CD1c-positive myeloid dendritic cell (primary cell): ENCODE measurements around the gene NYAP2.

ENCODE experiments used
- DNase-seq: peaks from one replicate; pipeline ENCODE4 v3.0.0-alpha.2; 2016; ENCODE audit errors: extremely low spot score

Gene NYAP2

GRCh38 chr2:225486236-225486635, 86.7 kb downstream of the NYAP2 start:
- DNase-seq, result no peak

DNA sequence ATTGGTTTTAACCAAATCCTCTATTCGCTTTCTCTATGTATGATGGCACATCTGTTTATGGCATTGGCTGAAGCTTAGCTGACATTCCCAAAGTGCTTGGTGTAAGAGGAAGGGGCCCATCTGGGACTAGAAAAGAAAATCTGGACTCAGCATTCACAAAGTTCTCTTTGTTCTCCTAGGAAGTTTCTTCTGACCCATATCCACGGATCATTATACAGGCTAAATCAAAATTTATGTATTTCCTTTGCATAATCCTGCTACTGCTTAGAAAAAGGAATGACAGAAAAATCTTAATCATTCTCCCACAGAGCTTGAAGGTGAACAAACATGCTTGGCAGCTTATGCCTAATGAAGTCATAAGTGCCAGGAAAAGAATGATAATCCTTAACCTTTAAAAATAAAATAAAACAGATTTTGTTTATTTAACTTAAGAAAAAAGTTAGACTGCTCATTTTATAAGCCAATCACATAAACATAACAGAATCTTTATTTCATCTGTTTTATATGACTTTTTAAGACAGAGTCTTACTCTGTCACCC, 88.4 kb downstream of the NYAP2 start:
- no peak for DNase-seq

GRCh38 chr2:225488743-225489142, 89.2 kb downstream of the NYAP2 start:
- DNase-seq, result no peak

DNA sequence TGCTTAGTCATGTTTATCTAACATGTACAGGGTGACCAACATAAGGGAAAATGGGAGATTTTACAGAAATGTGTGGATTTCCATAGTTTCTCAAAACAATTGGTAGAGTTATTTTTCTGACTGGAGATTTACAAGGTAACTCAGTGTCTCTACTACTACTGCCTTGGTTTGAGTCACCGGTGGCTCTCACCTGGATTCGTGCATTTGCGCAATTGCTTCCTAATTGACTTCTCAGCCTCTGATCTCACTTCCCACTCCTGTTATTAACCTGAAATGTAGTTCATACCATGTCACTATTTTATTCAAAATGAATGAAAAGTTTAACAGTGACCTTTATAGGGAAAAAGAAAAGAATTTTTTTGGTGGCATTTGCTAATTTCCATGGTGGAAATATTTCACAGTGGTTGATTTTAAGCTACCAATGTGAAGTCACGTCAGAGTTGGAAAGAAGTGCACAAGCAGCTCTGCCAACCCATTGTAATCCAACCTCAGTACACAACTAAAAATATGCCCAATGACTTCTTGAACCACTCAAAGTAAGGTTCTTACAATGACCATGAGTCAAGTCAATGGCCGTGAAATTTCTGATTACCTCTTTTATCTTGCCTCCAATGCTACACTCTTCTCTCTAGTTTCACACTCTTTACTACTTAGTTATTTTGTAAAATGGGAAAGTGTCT, 94.0 kb downstream of the NYAP2 start:
- no peak for DNase-seq

GRCh38 chr2:225494100-225494459, 94.6 kb downstream of the NYAP2 start:
- DNase-seq, result no peak

DNA sequence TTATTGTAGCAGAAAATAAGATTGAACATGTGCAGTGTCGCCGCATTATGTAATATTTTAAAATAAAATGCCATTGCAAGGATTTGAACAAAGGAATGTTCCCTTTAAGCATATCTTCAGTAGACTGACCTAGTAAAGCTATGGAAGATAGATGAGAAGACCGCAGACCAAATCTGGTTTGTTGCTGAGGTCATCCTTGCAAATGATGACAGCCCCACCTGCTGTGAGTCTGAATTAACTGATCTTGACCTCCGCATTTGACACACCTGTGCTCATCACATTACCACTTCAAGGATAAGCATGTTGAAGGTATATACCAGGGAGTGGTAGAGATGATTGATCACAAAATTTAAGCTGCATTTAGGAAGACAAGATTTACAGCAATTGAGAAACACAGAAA, 96.2 kb downstream of the NYAP2 start:
- DNase-seq, result no peak

GRCh38 chr2:225496568-225496967, 97.1 kb downstream of the NYAP2 start:
- DNase-seq, result no peak

GRCh38 chr2:225497166-225497565, 97.7 kb downstream of the NYAP2 start:
- DNase-seq, result no peak

DNA sequence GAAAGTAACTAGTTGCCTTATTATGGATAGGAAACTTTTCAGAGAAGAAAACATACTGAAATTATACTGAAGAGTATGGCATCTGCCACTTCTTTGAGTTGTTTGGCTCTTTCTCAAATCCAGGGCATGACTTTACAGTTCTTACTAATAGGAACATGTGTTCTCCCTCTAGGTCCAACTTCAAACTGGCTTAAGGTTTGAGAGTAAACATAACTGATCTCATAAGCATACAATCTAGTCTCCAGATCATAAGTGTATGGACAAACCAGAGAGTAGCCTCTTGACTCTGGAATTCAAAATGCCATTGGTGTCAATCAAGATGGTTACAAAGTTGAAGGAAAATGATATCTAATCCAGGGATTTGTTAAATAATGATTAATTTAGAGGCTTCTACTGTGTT, 101.5 kb downstream of the NYAP2 start:
- DNase-seq, result no peak

DNA sequence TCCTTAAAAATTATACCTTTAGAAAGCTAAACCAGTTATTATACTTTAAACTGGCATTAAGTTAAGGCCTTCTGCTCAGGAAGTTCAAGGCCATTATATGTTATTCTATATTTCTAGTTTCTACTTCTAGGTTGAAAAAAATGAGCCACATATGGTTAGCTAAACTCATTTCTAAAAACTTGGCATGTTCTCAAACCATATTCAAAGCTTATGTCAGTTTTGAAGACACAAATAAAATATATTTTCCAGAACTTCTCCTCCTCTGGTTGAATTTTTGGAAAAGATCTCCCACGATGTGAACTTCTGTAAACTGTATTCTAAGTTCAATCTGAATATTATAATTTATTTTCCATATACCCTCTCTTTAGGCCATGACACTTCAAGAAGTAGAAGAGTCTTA, 103.5 kb downstream of the NYAP2 start:
- no peak for DNase-seq

DNA sequence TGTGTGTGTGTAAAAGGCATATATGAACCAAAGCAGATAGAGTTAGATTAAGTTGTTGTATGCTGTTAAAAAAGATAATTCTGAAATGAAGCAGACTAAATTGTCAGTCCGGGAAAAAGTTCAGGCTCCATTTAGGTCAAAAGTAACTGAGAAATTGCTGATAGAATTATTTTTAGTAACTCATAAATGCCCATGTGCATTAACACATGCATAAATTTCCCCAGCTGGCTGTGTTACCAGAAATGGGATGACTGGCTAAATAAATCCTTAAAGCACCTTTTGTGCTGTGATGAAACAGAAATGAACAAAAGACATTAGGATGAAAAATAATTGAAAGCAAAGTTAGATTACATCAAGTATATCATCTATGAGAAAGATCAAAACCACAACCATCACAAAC, 111.3 kb downstream of the NYAP2 start:
- no peak for DNase-seq

DNA sequence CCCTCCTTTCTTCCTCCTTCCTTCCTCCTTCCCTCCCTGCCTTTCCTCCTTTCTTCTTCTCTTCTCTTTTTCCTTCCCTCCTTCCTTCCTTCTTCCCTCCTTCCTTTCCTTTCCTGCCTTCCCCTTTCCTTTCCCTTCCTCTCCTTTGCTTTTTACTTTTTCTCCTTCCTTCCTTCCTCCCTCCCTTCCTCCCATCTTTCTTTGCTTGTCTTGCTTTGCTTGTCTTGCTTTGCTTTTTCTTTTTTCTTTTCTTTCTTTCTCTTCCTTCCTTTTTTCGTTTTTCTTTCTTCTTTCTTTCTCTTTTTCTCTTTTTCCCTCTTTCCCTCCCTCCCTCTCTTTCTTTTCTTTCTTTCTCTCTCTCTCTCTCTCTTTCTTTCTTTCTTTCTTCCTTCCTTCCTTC, 113.0 kb downstream of the NYAP2 start:
- DNase-seq, result no peak

- no peak for DNase-seq
Observed at GRCh38 chr2:225512876-225513540, 113.5 kb downstream of the NYAP2 start.

DNA sequence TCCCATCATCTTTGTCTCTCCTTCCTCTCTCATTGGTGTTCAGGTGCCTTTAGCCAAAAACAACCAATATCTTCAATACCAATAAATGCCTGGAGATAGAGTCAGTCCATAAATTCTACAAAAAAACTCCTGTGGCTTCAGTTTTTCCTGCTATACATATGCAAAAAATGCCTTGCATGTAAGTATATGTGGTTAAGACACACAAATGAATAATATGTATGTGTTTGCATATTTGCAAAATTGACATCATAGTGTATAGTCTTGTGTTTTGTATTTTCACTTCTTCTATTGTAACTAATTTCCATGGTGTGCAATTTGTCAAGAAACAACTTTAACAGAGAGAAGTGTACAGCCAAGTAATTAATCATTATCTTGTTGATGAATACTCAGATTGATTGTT, 115.5 kb downstream of the NYAP2 start:
- no peak for DNase-seq

- DNase-seq, result no peak
Observed at GRCh38 chr2:225526760-225527390, 127.4 kb downstream of the NYAP2 start.

DNA sequence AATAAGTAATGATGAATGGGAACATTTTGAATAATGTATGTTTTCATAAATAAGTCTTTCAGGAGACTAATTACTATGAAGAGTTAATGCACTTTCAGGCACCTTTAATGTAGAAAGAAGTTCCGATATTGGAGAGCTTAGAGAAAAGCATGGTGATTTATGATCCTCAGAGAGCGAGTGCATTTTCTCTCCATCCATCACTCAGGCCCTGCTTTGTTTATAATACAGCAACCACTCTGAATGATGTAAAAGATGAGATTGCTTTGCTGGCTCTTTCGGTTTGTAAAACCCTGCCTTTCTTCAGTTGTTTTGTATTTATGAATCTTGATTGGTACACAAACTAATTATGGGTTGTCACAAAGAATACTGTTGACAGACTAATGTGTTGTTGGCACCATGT, 132.0 kb downstream of the NYAP2 start:
- no peak for DNase-seq

DNA sequence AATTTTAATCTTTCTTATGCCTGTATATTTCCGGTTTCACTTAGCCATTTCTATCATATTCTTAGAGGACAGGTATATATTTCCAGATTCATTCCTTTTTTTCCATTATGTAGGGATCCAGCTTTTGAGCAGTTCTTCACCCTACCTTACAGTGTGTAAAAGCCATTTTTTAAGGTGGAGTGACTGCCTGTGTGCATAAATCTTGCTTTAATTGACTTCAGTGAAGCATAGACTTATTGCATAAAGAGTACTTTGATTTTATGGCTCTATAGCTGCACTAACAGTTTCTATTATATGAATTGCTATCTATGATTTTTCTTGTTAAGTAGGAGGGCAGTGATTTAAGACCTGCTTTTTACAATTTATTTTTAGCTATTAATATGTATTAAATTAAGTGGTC, 132.6 kb downstream of the NYAP2 start:
- DNase-seq, result no peak

DNA sequence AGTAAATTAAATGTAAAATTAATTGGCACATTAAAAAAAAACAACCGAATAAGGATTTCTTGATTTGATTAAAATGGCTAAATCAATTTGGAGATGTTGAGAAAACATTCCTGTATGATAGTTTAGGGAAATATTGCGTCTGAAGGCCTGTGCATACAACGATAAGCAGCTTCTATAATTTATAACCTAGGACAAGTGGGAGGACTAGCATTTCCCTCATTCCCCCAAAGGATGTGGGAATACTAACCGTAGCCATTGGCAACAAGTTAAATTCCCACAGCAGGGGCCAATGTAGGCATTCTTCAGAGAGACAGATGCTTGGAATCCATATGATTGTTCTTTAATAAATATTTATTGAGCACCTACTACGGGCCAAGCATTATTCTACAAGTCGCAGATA, 134.5 kb downstream of the NYAP2 start:
- DNase-seq, result no peak

DNA sequence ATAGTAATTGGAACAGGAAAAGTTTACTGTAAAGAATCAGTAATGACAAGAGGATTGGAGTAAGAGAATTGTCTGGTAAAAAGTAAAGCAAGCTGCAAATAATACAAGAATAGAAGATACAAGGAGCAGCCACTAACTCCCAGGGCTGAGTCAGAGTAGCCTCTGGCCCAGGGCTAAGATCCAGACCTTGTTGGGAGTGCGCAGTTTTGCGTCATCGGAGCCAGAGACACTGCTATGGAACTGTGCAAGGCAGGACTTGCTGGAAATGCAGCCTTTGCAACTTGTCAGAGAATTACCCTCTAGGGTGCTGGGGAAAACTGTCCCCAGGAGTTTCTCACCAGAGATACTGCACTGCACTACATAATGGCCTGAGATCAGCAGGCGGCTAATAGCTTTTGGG, 135.2 kb downstream of the NYAP2 start:
- DNase-seq, result no peak

- DNase-seq, result no peak
Observed at GRCh38 chr2:225536036-225536435, 136.5 kb downstream of the NYAP2 start.

DNA sequence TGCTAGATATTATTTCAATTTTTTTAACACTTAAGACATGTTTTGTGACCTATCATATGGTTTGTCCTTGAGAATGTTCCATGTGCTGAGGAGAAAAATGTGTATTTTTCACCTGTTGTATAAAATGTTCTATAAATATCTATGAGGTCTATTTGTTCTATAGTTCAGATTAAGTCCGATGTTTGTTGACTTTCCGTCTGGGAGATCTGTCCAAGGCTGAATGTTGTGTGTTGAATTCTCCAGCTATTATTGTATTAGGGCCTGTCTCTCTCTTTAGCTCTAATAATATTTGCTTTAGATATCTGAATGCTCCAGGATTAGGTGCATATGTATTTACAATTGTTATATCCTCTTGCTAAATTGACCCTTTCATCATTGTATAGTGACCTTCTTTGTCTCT, 144.1 kb downstream of the NYAP2 start:
- DNase-seq, result no peak

DNA sequence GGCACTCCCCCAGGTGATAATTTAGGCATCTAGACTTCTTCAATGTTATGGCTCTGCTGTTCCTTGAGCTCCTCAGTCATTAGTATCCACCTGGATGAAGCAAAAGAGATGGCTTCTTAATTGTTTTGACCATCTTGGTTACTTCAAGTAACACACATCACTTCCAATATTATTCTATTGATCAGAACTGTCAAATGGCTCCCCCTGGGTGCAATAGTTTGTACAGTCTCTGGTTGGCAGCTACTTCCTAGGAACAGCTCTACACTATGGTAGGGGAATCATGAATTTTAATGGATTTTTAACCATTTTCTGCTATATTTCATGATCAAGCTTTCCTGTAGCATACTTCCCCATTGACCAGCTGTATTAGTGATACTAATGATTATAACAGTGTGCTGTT, 157.0 kb downstream of the NYAP2 start:
- DNase-seq, result no peak

- DNase-seq, result no peak
Observed at GRCh38 chr2:225558399-225559071, 159.0 kb downstream of the NYAP2 start.
